ENCODE results near the gene NCKAP5.

Gene NCKAP5

GRCh38 chr2:133579274-133579673 lies 11.0 kb upstream of the NCKAP5 start:
- DNase-seq, result no peak
- in situ Hi-C loops (cut with MboI; ENCODE audit: low pct_unique_long_range_greater_than_20kb, low sequenced_read_pairs), result no loop called here

GRCh38 chr2:133576714-133577113 lies 8.5 kb upstream of the NCKAP5 start:
- in situ Hi-C loops (cut with MboI; ENCODE audit: low pct_unique_long_range_greater_than_20kb, low sequenced_read_pairs), result no loop called here

GRCh38 chr2:133574620-133575019 lies 6.4 kb upstream of the NCKAP5 start:
- in situ Hi-C loops (cut with MboI; ENCODE audit: low pct_unique_long_range_greater_than_20kb, low sequenced_read_pairs), result no loop called here
- no peak for DNase-seq

More at GRCh38 chr2:133576714-133577113, 8.5 kb upstream of the NCKAP5 start:
- DNase-seq, result no peak

- DNase-seq, result no peak
- in situ Hi-C loops (cut with MboI; ENCODE audit: low pct_unique_long_range_greater_than_20kb, low sequenced_read_pairs), result no loop called here
Observed at GRCh38 chr2:133574186-133574585, 5.9 kb upstream of the NCKAP5 start.

GRCh38 chr2:133573491-133574162 lies 5.4 kb upstream of the NCKAP5 start:
- in situ Hi-C loops (cut with MboI; ENCODE audit: low pct_unique_long_range_greater_than_20kb, low sequenced_read_pairs), result no loop called here
- DNase-seq, result no peak

GRCh38 chr2:133571249-133571648 lies 3.0 kb upstream of the NCKAP5 start:
- DNase-seq, result no peak
- in situ Hi-C loops (cut with MboI; ENCODE audit: low pct_unique_long_range_greater_than_20kb, low sequenced_read_pairs), result no loop called here

GRCh38 chr2:133570542-133570941 lies 2.3 kb upstream of the NCKAP5 start:
- in situ Hi-C loops (cut with MboI; ENCODE audit: low pct_unique_long_range_greater_than_20kb, low sequenced_read_pairs), result no loop called here
- DNase-seq, result no peak

GRCh38 chr2:133569286-133569830 lies 1.1 kb upstream of the NCKAP5 start:
- no peak for DNase-seq
- in situ Hi-C loops (cut with MboI; ENCODE audit: low pct_unique_long_range_greater_than_20kb, low sequenced_read_pairs), result no loop called here

GRCh38 chr2:133568598-133568997 lies 335 bp upstream of the NCKAP5 start:
- DNase-seq, result no peak
- in situ Hi-C loops (cut with MboI; ENCODE audit: low pct_unique_long_range_greater_than_20kb, low sequenced_read_pairs), result no loop called here

- in situ Hi-C loops (cut with MboI; ENCODE audit: low pct_unique_long_range_greater_than_20kb, low sequenced_read_pairs), result no loop called here
- DNase-seq, result no peak
Observed at GRCh38 chr2:133562558-133562957, 5.7 kb downstream of the NCKAP5 start.

- in situ Hi-C loops (cut with MboI; ENCODE audit: low pct_unique_long_range_greater_than_20kb, low sequenced_read_pairs), result no loop called here
Observed at GRCh38 chr2:133561045-133561852, 7.0 kb downstream of the NCKAP5 start.

GRCh38 chr2:133557614-133558013 lies 10.6 kb downstream of the NCKAP5 start:
- no peak for DNase-seq
- in situ Hi-C loops (cut with MboI; ENCODE audit: low pct_unique_long_range_greater_than_20kb, low sequenced_read_pairs), result no loop called here

More at GRCh38 chr2:133561045-133561852, 7.0 kb downstream of the NCKAP5 start:
- peak; percentile 25 for DNase-seq

GRCh38 chr2:133553838-133554408 lies 14.3 kb downstream of the NCKAP5 start:
- in situ Hi-C loops (cut with MboI; ENCODE audit: low pct_unique_long_range_greater_than_20kb, low sequenced_read_pairs), result no loop called here
- DNase-seq, result no peak

- no peak for DNase-seq
- in situ Hi-C loops (cut with MboI; ENCODE audit: low pct_unique_long_range_greater_than_20kb, low sequenced_read_pairs), result no loop called here
Observed at GRCh38 chr2:133553251-133553650, 15.0 kb downstream of the NCKAP5 start.

GRCh38 chr2:133552821-133553220 lies 15.4 kb downstream of the NCKAP5 start:
- in situ Hi-C loops (cut with MboI; ENCODE audit: low pct_unique_long_range_greater_than_20kb, low sequenced_read_pairs), result no loop called here
- no peak for DNase-seq

- no peak for DNase-seq
- in situ Hi-C loops (cut with MboI; ENCODE audit: low pct_unique_long_range_greater_than_20kb, low sequenced_read_pairs), result no loop called here
Observed at GRCh38 chr2:133541797-133542196, 26.5 kb downstream of the NCKAP5 start.

- no peak for DNase-seq
- in situ Hi-C loops (cut with MboI; ENCODE audit: low pct_unique_long_range_greater_than_20kb, low sequenced_read_pairs), result no loop called here
Observed at GRCh38 chr2:133541376-133541775, 26.9 kb downstream of the NCKAP5 start.

- no peak for DNase-seq
- in situ Hi-C loops (cut with MboI; ENCODE audit: low pct_unique_long_range_greater_than_20kb, low sequenced_read_pairs), result no loop called here
Observed at GRCh38 chr2:133532919-133533318, 35.3 kb downstream of the NCKAP5 start.

GRCh38 chr2:133531382-133531781 lies 36.9 kb downstream of the NCKAP5 start:
- in situ Hi-C loops (cut with MboI; ENCODE audit: low pct_unique_long_range_greater_than_20kb, low sequenced_read_pairs), result no loop called here
- DNase-seq, result no peak

- DNase-seq, result no peak
- in situ Hi-C loops (cut with MboI; ENCODE audit: low pct_unique_long_range_greater_than_20kb, low sequenced_read_pairs), result no loop called here
Observed at GRCh38 chr2:133530645-133531044, 37.6 kb downstream of the NCKAP5 start.

All from KBM-7 (cell line).